ENCODE measurements around the gene XAGE2.

DNA sequence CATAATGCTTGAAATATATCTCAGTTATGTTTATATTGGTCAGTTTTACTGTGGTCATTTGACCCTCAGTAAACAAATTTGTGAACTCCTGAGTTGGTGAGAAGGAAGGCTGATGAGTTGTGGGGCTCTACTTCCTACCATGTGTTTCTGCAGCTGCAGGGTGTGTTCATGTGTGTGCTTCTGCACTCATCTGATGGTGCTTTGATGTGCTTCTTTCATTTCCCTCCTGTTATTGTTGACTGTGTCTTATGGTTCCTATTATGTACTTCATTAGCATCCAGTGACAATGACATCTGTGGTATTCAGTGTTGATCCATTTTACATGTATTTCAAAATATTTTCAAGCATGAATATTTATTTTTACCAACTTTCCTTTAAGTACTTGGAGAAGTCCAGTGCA, 46.5 kb downstream of the XAGE2 start:
- no peak for TF ChIP-seq POLR2A (IDR thresholded peaks at IDR 0.05)
- no peak for TF ChIP-seq CTCF (IDR thresholded peaks at IDR 0.05 in 4 of 5, conservative IDR thresholded peaks at IDR 0.05 in 1 of 5)
